ENCODE results near the gene ZNF830. TPM values are rescaled to one million over a fixed set of nuclear protein-coding genes. Genes with fewer than 3 reads are reported as not detected.

The ZNF830 gene
- total RNA-seq, 1 experiment from 2014 or later = 19.2 TPM

DNA sequence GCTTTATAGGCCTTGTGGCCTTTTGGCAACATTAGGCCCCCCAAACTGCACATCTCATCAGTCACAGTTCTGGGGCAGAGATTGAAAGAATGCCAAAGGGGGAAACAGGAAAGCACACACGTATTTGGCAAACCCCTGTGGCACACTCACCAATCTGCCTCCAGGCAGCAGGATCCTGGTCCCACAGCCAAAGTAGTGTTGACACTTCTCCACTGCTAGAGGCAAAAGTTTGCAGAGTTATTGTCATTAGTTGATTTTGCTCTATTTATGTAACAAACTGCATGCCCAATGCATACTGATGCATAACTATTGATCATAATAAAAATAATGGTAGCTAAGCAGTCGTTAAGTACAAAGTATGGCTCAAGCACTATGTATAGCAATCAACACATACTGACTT lies 45.2 kb upstream of the ZNF830 start:
- Mint-ChIP-seq H3K27me3 (ENCODE audit: low read depth) (peaks cover 8% of the 10 kb centered on the region), H3K27ac (no peak overlapping the region), H3K36me3 (ENCODE audit: insufficient read depth in 1 of 3, low read depth in 3 of 3) (no peaks in the 10 kb centered on the region), H3K4me3 (no peak overlapping the region), H3K9me3 (no peaks in the 10 kb centered on the region), H3K4me1 (peaks cover 8 to 13% of the 10 kb centered on the region in 2 experiments)
- Histone ChIP-seq H3K18ac (ENCODE audit: insufficient read length, low read depth, low read length) (no peak overlapping the region), H3K56ac (ENCODE audit: insufficient read length, low read depth, low read length) (no peak overlapping the region), H2BK5ac (ENCODE audit: insufficient read length, low read length) (no peak overlapping the region), H2BK20ac (ENCODE audit: low read depth, low read length, poor library complexity, severe bottlenecking) (no peak overlapping the region), H4K5ac (ENCODE audit: insufficient read length, low read depth, low read length) (no peak overlapping the region), H2BK12ac (ENCODE audit: insufficient read length, low read depth, low read length) (no peak overlapping the region), H3K23me2 (ENCODE audit: insufficient read length, low read depth, low read length, poor library complexity, severe bottlenecking) (no peaks in the 10 kb centered on the region), H4K91ac (ENCODE audit: insufficient read length, low read depth, low read length) (no peak overlapping the region), H2BK15ac (ENCODE audit: low read depth, low read length) (no peak overlapping the region), H3K27me3 (ENCODE audit: insufficient read depth, low read length) (no peaks in the 10 kb centered on the region), H3K4me1 (ENCODE audit: insufficient read depth, low read length) (peaks cover 3% of the 10 kb centered on the region; the same call in 1 of the 2 replicates), H3K9ac (ENCODE audit: extremely low read depth, insufficient read length, low read length) (no peak overlapping the region), H3K9me3 (ENCODE audit: control insufficient read depth, low read depth, low read length) (no peaks in the 10 kb centered on the region), H4K8ac (replicated peaks; ENCODE audit: insufficient read length, low read depth, low read length) (no peak overlapping the region), H3K4ac (ENCODE audit: low read depth, low read length) (no peak overlapping the region), H4K20me1 (ENCODE audit: control insufficient read depth, insufficient read depth, insufficient read length) (no peaks in the 10 kb centered on the region), H3K27ac (ENCODE audit: insufficient read length, low read depth, low read length) (no peak overlapping the region), H3K14ac (ENCODE audit: insufficient read depth, low read length) (no peak overlapping the region), H2AK5ac (ENCODE audit: insufficient read length, low read length) (no peak overlapping the region), H3K4me2 (ENCODE audit: insufficient read depth, insufficient read length, low read length) (no peak overlapping the region), H3K79me1 (ENCODE audit: insufficient read depth, low read depth, low read length, poor library complexity, severe bottlenecking) (no peaks in the 10 kb centered on the region), H2BK120ac (ENCODE audit: low read depth, low read length, poor library complexity, severe bottlenecking) (no peak overlapping the region), H3K79me2 (ENCODE audit: insufficient read depth, low read length) (no peaks in the 10 kb centered on the region), H3T11ph (ENCODE audit: low read length) (no peak overlapping the region), H2AFZ (ENCODE audit: low read length) (no peak overlapping the region), H3K23ac (ENCODE audit: insufficient read length, low read depth, low read length) (no peak overlapping the region)
- no peak for TF ChIP-seq CTCF (conservative IDR thresholded peaks at IDR 0.05)
- DNase-seq = no peak
- WGBS (ENCODE audit: extremely low coverage, insufficient read length, low lambda C conversion rate) = no CpG with 5 or more reads among the region's 2 CpGs
